Fibroblast of the aortic adventitia (primary cell): ENCODE results near the gene GGA3. TPM values are rescaled to one million over a fixed set of nuclear protein-coding genes. Genes with fewer than 3 reads are reported as not detected.

Experiments used
- DNase-seq: peaks from one replicate; pipeline ENCODE4 v3.0.0-alpha.2; 2010; ENCODE audit warnings: low read depth
- H3K4me3 ChIP-seq: 2 replicates; pipeline ENCODE4 v1.5.1; 2011; ENCODE audit warnings: low read depth, mild to moderate bottlenecking, control low read depth, low read length, moderate library complexity
- CTCF ChIP-seq: IDR thresholded peaks from 2 replicates; pipeline ENCODE4 v1.5.1; 2011; ENCODE audit warnings: mild to moderate bottlenecking, low read length, control low read depth, inconsistent platforms; ENCODE audit not compliant: insufficient read depth
- total RNA-seq: library from RNA; depleted of rRNA; stranded (reverse); fragments of >200 nt; gene quantifications from 2 replicates; pipeline ENCODE4 v1.2.3, GENCODE V29; 2012; ENCODE audit warnings: low replicate concordance

The GGA3 gene
- total RNA-seq, 1 donor: 14.0 TPM

- TF ChIP-seq CTCF: no peak
- H3K4me3 ChIP-seq: no peak overlapping the region
- DNase-seq: no peak
Measured at GRCh38 chr17:75252039-75252816, 9.2 kb downstream of the GGA3 start.

GRCh38 chr17:75250009-75250471 is 11.4 kb downstream of the GGA3 start:
- TF ChIP-seq CTCF: no peak
- H3K4me3 ChIP-seq: peak overlapping the region; percentile 58

DNA sequence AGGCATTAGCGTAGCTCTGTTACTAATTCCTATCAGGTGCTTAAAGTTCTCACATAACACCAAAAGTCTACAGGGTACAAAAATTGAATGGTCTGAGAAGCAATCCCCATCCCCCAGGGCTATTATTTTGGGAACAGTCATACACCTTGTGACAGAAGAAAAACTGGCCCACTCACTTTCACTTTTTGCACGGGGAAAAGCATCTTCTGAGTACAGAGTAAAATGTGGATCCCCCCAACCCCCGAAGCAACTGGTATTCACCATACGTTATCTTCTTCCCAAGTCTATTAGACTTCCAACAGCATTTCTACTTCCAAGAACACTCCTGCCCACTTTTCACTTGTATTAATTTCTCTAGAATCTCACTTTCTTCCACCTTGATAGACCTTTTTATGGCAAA is 11.8 kb downstream of the GGA3 start:
- H3K4me3 ChIP-seq: no peak overlapping the region
- TF ChIP-seq CTCF: no peak
- no peak for DNase-seq

More at GRCh38 chr17:75250009-75250471, 11.4 kb downstream of the GGA3 start:
- DNase-seq: peak; percentile 85

GRCh38 chr17:75246404-75246803 is 15.0 kb downstream of the GGA3 start:
- DNase-seq: no peak
- TF ChIP-seq CTCF: no peak
- no peak overlapping the region for H3K4me3 ChIP-seq

- TF ChIP-seq CTCF: no peak
- no peak overlapping the region for H3K4me3 ChIP-seq
- no peak for DNase-seq
Measured at GRCh38 chr17:75245011-75245410, 16.4 kb downstream of the GGA3 start.

DNA sequence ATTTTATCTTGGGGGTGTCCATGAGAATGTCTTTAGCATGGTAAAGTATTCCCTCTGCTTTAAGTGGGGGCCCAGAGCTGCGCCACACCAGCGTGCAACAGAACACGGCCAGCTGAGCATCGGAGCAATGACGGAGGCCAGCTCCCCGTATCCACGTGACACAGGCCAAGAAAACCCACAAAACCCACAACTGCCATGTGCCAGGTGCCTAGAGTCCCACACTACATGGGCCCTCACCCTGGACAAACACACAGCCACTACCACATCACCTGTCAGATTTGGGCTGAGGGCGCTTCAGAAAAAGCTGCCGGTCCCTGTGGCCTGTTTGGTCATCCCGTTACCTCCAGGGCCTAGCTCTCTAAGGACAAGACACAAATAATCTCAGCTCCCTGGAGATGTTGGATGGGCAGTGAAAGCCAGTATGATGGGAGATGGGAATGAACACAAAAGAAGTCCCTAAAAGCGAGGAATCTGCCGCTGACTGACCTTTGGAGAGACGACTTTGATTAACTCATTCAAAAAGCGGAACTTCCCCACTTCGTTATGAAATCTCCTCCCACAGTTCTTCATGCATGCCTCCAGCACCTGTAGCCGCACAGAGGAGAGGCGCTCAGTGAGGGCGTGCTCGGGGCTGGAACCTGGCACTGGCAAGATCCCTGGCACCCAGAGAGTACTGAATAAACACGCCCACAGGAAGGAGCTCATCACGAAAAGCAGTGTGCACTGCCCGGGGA is 17.1 kb downstream of the GGA3 start:
- no peak overlapping the region for H3K4me3 ChIP-seq
- no peak for TF ChIP-seq CTCF
- DNase-seq: no peak
